PFSK-1 (cell line): ENCODE measurements around the gene PDZD2.

Source experiments
- FOXP2 ChIP-seq: optimal IDR thresholded peaks from 2 replicates; pipeline ENCODE3; 2011; ENCODE audit warnings: borderline replicate concordance, control low read depth, inconsistent platforms; ENCODE audit not compliant: insufficient read depth; ENCODE audit errors: extremely low read length, extremely low read depth
- POLR2AphosphoS5 ChIP-seq: IDR thresholded peaks from 2 replicates; pipeline ENCODE4 v1.6.1; 2012; ENCODE audit warnings: low read depth, mild to moderate bottlenecking, control low read depth, low read length, moderate library complexity
- REST ChIP-seq, 2 experiments: IDR thresholded peaks; 2 replicates each; pipeline versions ENCODE4 v1.6.1 to v1.8.0; 2011 to 2012; ENCODE audit warnings: low read depth in 2 of 2, low read length in 2 of 2, control low read depth in 1 of 2, inconsistent platforms in 1 of 2, mild to moderate bottlenecking in 1 of 2, moderate library complexity in 1 of 2; ENCODE audit not compliant: insufficient read depth in 1 of 2
- SIN3A ChIP-seq: IDR thresholded peaks from 2 replicates; pipeline ENCODE4 v1.6.1; 2012; ENCODE audit warnings: mild to moderate bottlenecking, low read length, moderate library complexity, borderline replicate concordance; ENCODE audit not compliant: insufficient read depth
- TAF1 ChIP-seq: IDR thresholded peaks from 2 replicates; pipeline ENCODE4 v1.6.1; 2012; ENCODE audit warnings: low read length, control low read depth, borderline replicate concordance; ENCODE audit not compliant: insufficient read depth

PDZD2 gene

GRCh38 chr5:31758803-31759425 lies 120.0 kb downstream of the PDZD2 start:
- TF ChIP-seq POLR2AphosphoS5 (no peak), FOXP2 (no peak), SIN3A (no peak), REST (IDR thresholded peaks at IDR 0.05; ENCODE audit: insufficient read depth in 1 of 2, low read depth in 2 of 2, low read length in 2 of 2) (no peak), TAF1 (no peak)

- TF ChIP-seq POLR2AphosphoS5 (no peak), SIN3A (no peak), REST (IDR thresholded peaks at IDR 0.05; ENCODE audit: insufficient read depth in 1 of 2, low read depth in 2 of 2, low read length in 2 of 2) (no peak), FOXP2 (no peak), TAF1 (no peak)
Measured at GRCh38 chr5:31759925-31760324, 121.0 kb downstream of the PDZD2 start.

- no peak for TF ChIP-seq SIN3A
- no peak for TF ChIP-seq POLR2AphosphoS5
- no peak for TF ChIP-seq FOXP2
- TF ChIP-seq TAF1 = no peak
- TF ChIP-seq REST (IDR thresholded peaks at IDR 0.05; ENCODE audit: insufficient read depth in 1 of 2, low read depth in 2 of 2, low read length in 2 of 2) = no peak
Measured at GRCh38 chr5:31761877-31762276, 122.9 kb downstream of the PDZD2 start.

- TF ChIP-seq SIN3A (no peak), FOXP2 (no peak)
Measured at GRCh38 chr5:31763424-31763823, 124.5 kb downstream of the PDZD2 start.

- TF ChIP-seq REST (IDR thresholded peaks at IDR 0.05; ENCODE audit: insufficient read depth in 1 of 2, low read depth in 2 of 2, low read length in 2 of 2) (no peak), SIN3A (no peak), TAF1 (no peak), POLR2AphosphoS5 (no peak), FOXP2 (no peak)
Measured at GRCh38 chr5:31767335-31768031, 128.6 kb downstream of the PDZD2 start.
